OCI-LY7 (cell line): ENCODE measurements around the gene IPO4. TPM values are rescaled to one million over a fixed set of nuclear protein-coding genes. Genes with fewer than 3 reads are reported as not detected.

ENCODE experiments used
- BruUV-seq: library from RNA; stranded (reverse); fragments of 400-500 nt; replicated peaks from 2 replicates; lab custom pipeline; 2021; lab: Mats Ljungman, UMichigan
- CTCF ChIA-PET: fragments of 300-600 bp; sonication (Branson Sonifier 250); formaldehyde crosslinking; loops from one replicate; lab custom pipeline; 2022; ENCODE audit warnings: antibody characterized with exemption; ENCODE audit not compliant: unreplicated experiment; lab: Charles Lee
- POLR2A ChIA-PET: fragments of 300-600 bp; sonication (Branson Sonifier 250); formaldehyde crosslinking; loops from one replicate; lab custom pipeline; 2022; ENCODE audit warnings: antibody characterized with exemption; lab: Charles Lee
- DNase-seq: peaks from one replicate; pipeline ENCODE4 v3.0.0-alpha.2; 2015; ENCODE audit warnings: low spot score
- H2AFZ ChIP-seq: fragments of 200-600 bp; sonication (generic), shearing (Covaris generic); 2 replicates; pipeline ENCODE4 v1.6.1; 2014; ENCODE audit warnings: mild to moderate bottlenecking, antibody characterized with exemption, low read length, moderate library complexity
- H3K27ac ChIP-seq: fragments of 200-600 bp; sonication (generic); 2 replicates; pipeline ENCODE4 v1.5.1; 2014; ENCODE audit warnings: mixed run types, low read depth, mild to moderate bottlenecking, moderate library complexity, low read length, inconsistent platforms; ENCODE audit not compliant: poor library complexity, severe bottlenecking
- H3K36me3 ChIP-seq: fragments of 200-600 bp; sonication (generic); 2 replicates; pipeline ENCODE4 v1.6.1; 2014; ENCODE audit warnings: mild to moderate bottlenecking, antibody characterized with exemption, low read length, moderate library complexity, mixed read lengths; ENCODE audit not compliant: insufficient read depth
- H3K4me1 ChIP-seq: fragments of 200-600 bp; sonication (generic); 2 replicates; pipeline ENCODE4 v1.5.1; 2014; ENCODE audit warnings: mild to moderate bottlenecking, low read length; ENCODE audit not compliant: insufficient read depth, poor library complexity, severe bottlenecking
- H3K4me2 ChIP-seq: fragments of 200-600 bp; sonication (generic); 2 replicates; pipeline ENCODE4 v1.6.1; 2014; ENCODE audit warnings: mild to moderate bottlenecking, low read length
- H3K4me3 ChIP-seq: fragments of 200-600 bp; sonication (generic); 2 replicates; pipeline ENCODE4 v1.5.1; 2014; ENCODE audit warnings: mild to moderate bottlenecking, low read depth, low read length; ENCODE audit not compliant: poor library complexity, severe bottlenecking
- H3K79me2 ChIP-seq: fragments of 200-600 bp; sonication (generic); 2 replicates; pipeline ENCODE4 v1.6.1; 2016; ENCODE audit warnings: low read depth, mild to moderate bottlenecking, low read length, moderate library complexity, mixed read lengths; ENCODE audit not compliant: insufficient read depth
- H3K9me2 ChIP-seq: fragments of 200-600 bp; sonication (generic); 2 replicates; pipeline ENCODE4 v1.6.1; 2016; ENCODE audit warnings: mild to moderate bottlenecking, low read length, mixed read lengths; ENCODE audit not compliant: insufficient read depth
- H3K9me3 ChIP-seq: fragments of 200-600 bp; sonication (generic); 2 replicates; pipeline ENCODE4 v1.6.1; 2014; ENCODE audit warnings: mild to moderate bottlenecking, mixed run types, low read length, mixed read lengths
- H4K20me1 ChIP-seq: fragments of 200-600 bp; sonication (generic); 2 replicates; pipeline ENCODE4 v1.6.1; 2014; ENCODE audit warnings: mild to moderate bottlenecking, antibody characterized with exemption, low read length, moderate library complexity, mixed read lengths; ENCODE audit not compliant: insufficient read depth
- CTCF ChIP-seq: fragments of 200-600 bp; sonication (generic); conservative IDR thresholded peaks from 2 replicates; pipeline ENCODE4 v1.5.1; 2014; ENCODE audit warnings: mild to moderate bottlenecking, antibody characterized with exemption, low read length, moderate library complexity, mixed read lengths
- EZH2phosphoT487 ChIP-seq: fragments of 200-600 bp; sonication (generic); IDR thresholded peaks from 2 replicates; pipeline ENCODE4 v1.6.1; 2018; ENCODE audit warnings: low read depth, borderline replicate concordance, mild to moderate bottlenecking, mixed run types, antibody characterized with exemption, low read length, moderate library complexity, mixed read lengths
- intact Hi-C: fragments of 100-400 bp; cut with micrococcal nuclease; formaldehyde crosslinking; loops from one replicate; pipeline ENCODE4 v1.10.0; 2022; ENCODE audit not compliant: unreplicated experiment
- total RNA-seq, 2 experiments: library from RNA; depleted of rRNA in 1 of 2; stranded (reverse); fragments of >200 nt in 1 of 2; shearing (Covaris generic) in 1 of 2; gene quantifications; 2 replicates each; pipeline ENCODE4 v1.2.3, GENCODE V29; 2014 to 2022

Gene IPO4
- total RNA-seq, 2 experiments from 2014 or later, result 53.1 to 59.2 TPM

GRCh38 chr14:24178399-24179178 lies 10.0 kb downstream of the IPO4 start:
- H3K4me3 ChIP-seq, result no peak overlapping the region
- H3K9me3 ChIP-seq, result no peaks in the 10 kb centered on the region
- no TSS peak for BruUV-seq
- H3K4me2 ChIP-seq, result no peak overlapping the region
- TF ChIP-seq EZH2phosphoT487 (no peak), CTCF (no peak)
- intact Hi-C loops, result no loop called here
- ChIA-PET POLR2A (no interaction called here), CTCF (no interaction called here)
- H3K9me2 ChIP-seq, result no peaks in the 10 kb centered on the region
- H3K27ac ChIP-seq, result no peak overlapping the region
- H3K79me2 ChIP-seq, result no peaks in the 10 kb centered on the region
- no peak for DNase-seq
- no peak overlapping the region for H2AFZ ChIP-seq
- no peaks in the 10 kb centered on the region for H4K20me1 ChIP-seq
- peaks cover 51% of the 10 kb centered on the region for H3K36me3 ChIP-seq
- no peaks in the 10 kb centered on the region for H3K4me1 ChIP-seq

GRCh38 chr14:24177891-24178290 lies 10.7 kb downstream of the IPO4 start:
- no peak for DNase-seq
- H3K36me3 ChIP-seq, result peaks cover 44% of the 10 kb centered on the region
- H4K20me1 ChIP-seq, result no peaks in the 10 kb centered on the region
- no peaks in the 10 kb centered on the region for H3K9me2 ChIP-seq
- BruUV-seq, result no TSS peak
- H3K9me3 ChIP-seq, result no peaks in the 10 kb centered on the region
- no peak overlapping the region for H3K4me2 ChIP-seq
- ChIA-PET POLR2A (interaction anchor here (1.1 kb wide), 1 partner anchor 10 kb away, joined by 4 read pairs; no protein-coding TSS in a partner anchor), CTCF (no interaction called here)
- H3K79me2 ChIP-seq, result no peaks in the 10 kb centered on the region
- H3K4me3 ChIP-seq, result no peak overlapping the region
- H3K4me1 ChIP-seq, result no peaks in the 10 kb centered on the region
- no peak for TF ChIP-seq EZH2phosphoT487
- no peak for TF ChIP-seq CTCF
- no peak overlapping the region for H3K27ac ChIP-seq
- intact Hi-C loops, result no loop called here
- no peak overlapping the region for H2AFZ ChIP-seq
